ENCODE results near the gene AMACR.
"Not testable (repeated sequence)": the region's sequence is repeated elsewhere in the genome, so short reads cannot be mapped to it uniquely, and the experiment has no call there.

Gene AMACR

GRCh38 chr5:34015120-34015822 lies 7.4 kb upstream of the AMACR start:
- no peaks in the 10 kb centered on the region for H3K4me1 ChIP-seq (ENCODE audit: insufficient read depth, insufficient read length)

DNA sequence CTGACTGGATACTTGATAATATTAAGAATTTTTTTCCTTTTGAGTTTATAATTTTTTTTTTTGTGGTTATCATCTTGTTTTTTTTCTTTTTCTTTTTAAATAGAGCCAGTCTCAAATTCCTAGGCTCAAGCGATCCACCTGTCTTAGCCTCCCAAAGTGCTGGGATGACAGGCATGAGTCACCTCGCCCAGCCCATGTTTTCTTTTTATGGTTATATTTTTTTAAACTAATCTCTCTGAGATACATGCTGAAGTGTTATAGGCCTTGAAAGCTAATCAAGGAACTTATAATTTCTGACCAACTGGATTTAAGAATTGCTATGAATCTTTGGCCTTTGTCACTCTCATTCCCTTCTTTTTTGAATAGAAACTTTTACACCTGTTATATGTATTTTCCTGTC lies 6.8 kb upstream of the AMACR start:
- TF ChIP-seq YY1 (IDR thresholded peaks at IDR 0.05; ENCODE audit: insufficient read depth, insufficient read length) (no peak), SUZ12 (IDR thresholded peaks at IDR 0.05; ENCODE audit: extremely low read depth, insufficient read depth, insufficient read length) (no peak), ZNF274 (IDR thresholded peaks at IDR 0.05; ENCODE audit: low read depth, low read length) (no peak)
- Histone ChIP-seq H3K4me3 (ENCODE audit: insufficient read length, low read depth) (no peak overlapping the region), H3K4me1 (ENCODE audit: insufficient read depth, insufficient read length) (no peaks in the 10 kb centered on the region), H3K36me3 (ENCODE audit: insufficient read depth, insufficient read length, low read length) (no peaks in the 10 kb centered on the region), H3K9me3 (ENCODE audit: insufficient read depth, low read length) (no peaks in the 10 kb centered on the region), H3K27me3 (ENCODE audit: insufficient read depth, insufficient read length) (no peaks in the 10 kb centered on the region), H3K9ac (ENCODE audit: insufficient read length, low read depth) (no peak overlapping the region)
- no peak for DNase-seq (ENCODE audit: low read depth, low spot score)

More at GRCh38 chr5:34015120-34015822, 7.4 kb upstream of the AMACR start:
- no peak overlapping the region for H3K4me3 ChIP-seq (ENCODE audit: insufficient read length, low read depth)
- no peak for DNase-seq (ENCODE audit: low read depth, low spot score)
- no peak overlapping the region for H3K9ac ChIP-seq (ENCODE audit: insufficient read length, low read depth)
- no peaks in the 10 kb centered on the region for H3K27me3 ChIP-seq (ENCODE audit: insufficient read depth, insufficient read length)
- TF ChIP-seq ZNF274 (IDR thresholded peaks at IDR 0.05; ENCODE audit: low read depth, low read length) (no peak), SUZ12 (IDR thresholded peaks at IDR 0.05; ENCODE audit: extremely low read depth, insufficient read depth, insufficient read length) (no peak), YY1 (IDR thresholded peaks at IDR 0.05; ENCODE audit: insufficient read depth, insufficient read length) (no peak)
- H3K9me3 ChIP-seq (ENCODE audit: insufficient read depth, low read length) = no peaks in the 10 kb centered on the region
- no peaks in the 10 kb centered on the region for H3K36me3 ChIP-seq (ENCODE audit: insufficient read depth, insufficient read length, low read length)

- Histone ChIP-seq H3K4me1 (ENCODE audit: insufficient read depth, insufficient read length) (no peaks in the 10 kb centered on the region), H3K9ac (ENCODE audit: insufficient read length, low read depth) (no peak overlapping the region)
These were observed 5.7 kb upstream of the AMACR start for GRCh38 chr5:34013547-34013946.

DNA sequence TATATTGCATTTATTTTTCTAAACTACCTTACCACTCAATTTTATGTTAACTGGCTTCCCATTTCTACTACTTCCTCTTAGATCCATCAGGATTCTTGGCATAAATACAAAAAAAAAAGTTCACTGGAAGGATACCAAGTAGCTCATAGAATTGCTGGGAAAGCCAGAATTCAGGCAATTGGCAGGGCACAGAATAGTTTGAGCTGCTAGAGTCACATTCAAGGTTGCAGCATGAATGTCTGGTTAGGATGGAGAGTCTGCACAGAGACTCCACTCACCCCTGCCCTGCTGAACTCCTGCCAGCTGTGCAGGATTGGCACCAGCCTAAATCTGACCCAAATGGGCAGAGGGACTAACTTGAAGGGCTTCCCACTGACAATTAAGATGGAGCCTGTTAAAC lies 4.9 kb upstream of the AMACR start:
- Histone ChIP-seq H3K36me3 (ENCODE audit: insufficient read depth, insufficient read length, low read length) (no peaks in the 10 kb centered on the region), H3K9me3 (ENCODE audit: insufficient read depth, low read length) (no peaks in the 10 kb centered on the region), H3K4me1 (ENCODE audit: insufficient read depth, insufficient read length) (no peaks in the 10 kb centered on the region), H3K27me3 (ENCODE audit: insufficient read depth, insufficient read length) (no peaks in the 10 kb centered on the region), H3K9ac (ENCODE audit: insufficient read length, low read depth) (no peak overlapping the region), H3K4me3 (ENCODE audit: insufficient read length, low read depth) (no peak overlapping the region)
- TF ChIP-seq ZNF274 (IDR thresholded peaks at IDR 0.05; ENCODE audit: low read depth, low read length) (no peak), YY1 (IDR thresholded peaks at IDR 0.05; ENCODE audit: insufficient read depth, insufficient read length) (no peak), SUZ12 (IDR thresholded peaks at IDR 0.05; ENCODE audit: extremely low read depth, insufficient read depth, insufficient read length) (no peak)
- DNase-seq (ENCODE audit: low read depth, low spot score) = no peak

More at GRCh38 chr5:34013547-34013946, 5.7 kb upstream of the AMACR start:
- no peak for TF ChIP-seq ZNF274 (IDR thresholded peaks at IDR 0.05; ENCODE audit: low read depth, low read length)
- Histone ChIP-seq H3K36me3 (ENCODE audit: insufficient read depth, insufficient read length, low read length) (no peaks in the 10 kb centered on the region), H3K9me3 (ENCODE audit: insufficient read depth, low read length) (no peaks in the 10 kb centered on the region), H3K27me3 (ENCODE audit: insufficient read depth, insufficient read length) (no peaks in the 10 kb centered on the region), H3K4me3 (ENCODE audit: insufficient read length, low read depth) (no peak overlapping the region)
- no peak for DNase-seq (ENCODE audit: low read depth, low spot score)

- no peaks in the 10 kb centered on the region for H3K36me3 ChIP-seq (ENCODE audit: insufficient read depth, insufficient read length, low read length)
- H3K4me3 ChIP-seq (ENCODE audit: insufficient read length, low read depth) = no peak overlapping the region
- no peaks in the 10 kb centered on the region for H3K27me3 ChIP-seq (ENCODE audit: insufficient read depth, insufficient read length)
- no peak for DNase-seq (ENCODE audit: low read depth, low spot score)
- H3K4me1 ChIP-seq (ENCODE audit: insufficient read depth, insufficient read length) = no peaks in the 10 kb centered on the region
- no peak for TF ChIP-seq YY1 (IDR thresholded peaks at IDR 0.05; ENCODE audit: insufficient read depth, insufficient read length)
- TF ChIP-seq SUZ12 (IDR thresholded peaks at IDR 0.05; ENCODE audit: extremely low read depth, insufficient read depth, insufficient read length) = no peak
- TF ChIP-seq ZNF274 (IDR thresholded peaks at IDR 0.05; ENCODE audit: low read depth, low read length) = no peak
- no peaks in the 10 kb centered on the region for H3K9me3 ChIP-seq (ENCODE audit: insufficient read depth, low read length)
- H3K9ac ChIP-seq (ENCODE audit: insufficient read length, low read depth) = no peak overlapping the region
These were observed 3.7 kb upstream of the AMACR start for GRCh38 chr5:34011536-34011935.

DNA sequence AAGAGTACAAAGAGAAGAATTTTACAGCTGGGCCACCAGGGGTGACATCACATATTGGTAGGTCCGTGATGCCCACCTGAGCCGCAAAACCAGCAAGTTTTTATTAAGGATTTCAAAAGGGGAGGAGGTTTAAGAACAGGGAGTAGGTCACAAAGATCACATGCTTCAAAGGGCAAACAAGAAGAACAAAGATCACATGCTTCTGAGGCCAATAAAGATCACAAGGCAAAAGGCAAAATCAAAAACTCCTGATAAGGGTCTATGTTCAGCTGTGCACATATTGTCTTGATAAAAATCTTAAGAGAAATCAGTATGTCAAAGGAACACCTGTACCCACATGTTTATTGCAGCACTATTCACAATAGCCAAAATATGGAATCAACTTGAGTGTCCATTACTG lies 2.3 kb upstream of the AMACR start:
- DNase-seq (ENCODE audit: low read depth, low spot score); H3K9me3 ChIP-seq (ENCODE audit: insufficient read depth, low read length): not testable (repeated sequence)

DNA sequence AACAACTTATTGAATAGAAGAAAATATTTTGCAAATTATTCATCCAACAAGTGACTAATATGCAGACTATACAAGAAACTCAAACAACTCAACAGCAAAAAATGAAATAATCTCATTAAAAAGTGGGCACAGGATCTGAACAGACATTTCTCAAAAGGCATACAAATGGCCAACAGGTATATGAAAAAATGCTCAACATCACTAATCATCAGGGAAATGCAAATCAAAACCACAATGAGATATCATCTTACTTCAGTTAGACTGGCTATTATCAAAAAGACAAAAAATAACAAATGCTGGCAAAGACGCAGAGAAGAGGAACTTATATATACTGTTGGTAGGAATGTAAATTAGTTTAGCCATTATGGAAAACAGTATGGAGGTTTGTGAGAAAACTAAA lies 1.8 kb upstream of the AMACR start:
- H3K4me3 ChIP-seq (ENCODE audit: insufficient read length, low read depth) = no peak overlapping the region
- no peak for TF ChIP-seq YY1 (IDR thresholded peaks at IDR 0.05; ENCODE audit: insufficient read depth, insufficient read length)
- TF ChIP-seq SUZ12 (IDR thresholded peaks at IDR 0.05; ENCODE audit: extremely low read depth, insufficient read depth, insufficient read length) = no peak
- no peak for TF ChIP-seq ZNF274 (IDR thresholded peaks at IDR 0.05; ENCODE audit: low read depth, low read length)

More for the DNA sequence above, 2.3 kb upstream of the AMACR start:
- H3K27me3 ChIP-seq (ENCODE audit: insufficient read depth, insufficient read length); H3K9ac ChIP-seq (ENCODE audit: insufficient read length, low read depth); H3K36me3 ChIP-seq (ENCODE audit: insufficient read depth, insufficient read length, low read length); H3K4me3 ChIP-seq (ENCODE audit: insufficient read length, low read depth); H3K4me1 ChIP-seq (ENCODE audit: insufficient read depth, insufficient read length): not testable (repeated sequence)

More for the DNA sequence above, 1.8 kb upstream of the AMACR start:
- Histone ChIP-seq H3K9me3 (ENCODE audit: insufficient read depth, low read length) (no peaks in the 10 kb centered on the region), H3K4me1 (ENCODE audit: insufficient read depth, insufficient read length) (no peaks in the 10 kb centered on the region), H3K9ac (ENCODE audit: insufficient read length, low read depth) (no peak overlapping the region), H3K27me3 (ENCODE audit: insufficient read depth, insufficient read length) (no peaks in the 10 kb centered on the region), H3K36me3 (ENCODE audit: insufficient read depth, insufficient read length, low read length) (no peaks in the 10 kb centered on the region)
- DNase-seq (ENCODE audit: low read depth, low spot score) = no peak
